A549 (cell line): Measurements from ENCODE around the gene MLC1. TPM values are rescaled to one million over a fixed set of nuclear protein-coding genes. Genes with fewer than 3 reads are reported as not detected.

Experiments used
- ATAC-seq, 2 experiments: fragments of 200-7000 bp in 1 of 2; fragments of >200 bp in 1 of 2; cut with Nextera tagmentation in 1 of 2; cut with Tn5 transposase in 1 of 2; 3 replicates each; pipeline versions ENCODE4 v1.8.0 to v1.9.1; 2018 to 2020; ENCODE audit warnings: mild to moderate bottlenecking in 1 of 2, moderate library complexity in 1 of 2
- CTCF ChIA-PET: fragments of 300-600 bp; sonication (Branson Sonifier 250); formaldehyde crosslinking; extraction: SDS; loops from one replicate; lab custom pipeline; 2021; ENCODE audit warnings: antibody characterized with exemption, inconsistent platforms; lab: Yijun Ruan, JAX
- POLR2A ChIA-PET: fragments of 350-600 bp; formaldehyde crosslinking; extraction: SDS; loops from one replicate; lab custom pipeline; 2021; ENCODE audit warnings: antibody characterized with exemption, inconsistent platforms; lab: Yijun Ruan, JAX
- DNase-seq, 2 experiments: peaks; one replicate each; pipeline versions ENCODE4 v3.0.0 to v3.0.0-alpha.2; 2011 to 2016; ENCODE audit warnings: low read depth in 1 of 2, low spot score in 1 of 2
- FAIRE-seq: peaks from 2 replicates; lab custom pipeline; 2011; peaks lifted over from hg19 to GRCh38; lab: Jason Lieb, UNC
- H3K27ac ChIP-seq, 2 experiments: fragments of >200 bp; sonication (Bioruptor Twin); formaldehyde crosslinking; 3 replicates each; pipeline ENCODE4 v1.5.1; 2016 to 2017
- H3K4me1 ChIP-seq: fragments of >200 bp; sonication (Bioruptor Twin); formaldehyde crosslinking; 3 replicates; pipeline ENCODE4 v1.6.1; 2016
- H3K4me2 ChIP-seq: fragments of >200 bp; sonication (Bioruptor Twin); formaldehyde crosslinking; 3 replicates; pipeline ENCODE4 v1.6.1; 2016
- H3K4me3 ChIP-seq: fragments of >200 bp; sonication (Bioruptor Twin); formaldehyde crosslinking; 3 replicates; pipeline ENCODE4 v1.5.1; 2016
- H3K9me3 ChIP-seq: fragments of >200 bp; sonication (Bioruptor Twin); formaldehyde crosslinking; 3 replicates; pipeline ENCODE4 v1.6.1; 2016
- BCL3 ChIP-seq: fragments of >200 bp; sonication (Bioruptor Twin); formaldehyde crosslinking; IDR thresholded peaks from 3 replicates; pipeline ENCODE4 v1.6.1; 2016
- CEBPB ChIP-seq, 2 experiments: fragments of >200 bp in 1 of 2; sonication (Bioruptor Twin) in 1 of 2; formaldehyde crosslinking in 1 of 2; IDR thresholded peaks; 2 replicates each; pipeline ENCODE4 v1.6.1; 2012 to 2016
- CHD2 ChIP-seq: fragments of 150-350 bp; IDR thresholded peaks from 2 replicates; pipeline ENCODE4 v1.6.1; 2014; ENCODE audit warnings: low read length; ENCODE audit not compliant: partially characterized antibody
- CTCF ChIP-seq: fragments of >200 bp; sonication (Bioruptor Twin); formaldehyde crosslinking; IDR thresholded peaks from 3 replicates; pipeline ENCODE4 v1.5.1; 2016
- ELK1 ChIP-seq: fragments of 150-350 bp; IDR thresholded peaks from 2 replicates; pipeline ENCODE4 v1.6.1; 2014; ENCODE audit warnings: low read depth, mild to moderate bottlenecking, low read length
- FOSL2 ChIP-seq, 2 experiments: fragments of 450-650 bp in 1 of 2; fragments of >200 bp in 1 of 2; sonication (Bioruptor Twin) in 1 of 2; formaldehyde crosslinking; IDR thresholded peaks; 2 replicates each; pipeline versions ENCODE4 v1.5.0 to v1.6.1; 2016 to 2020; ENCODE audit warnings: mild to moderate bottlenecking in 1 of 2, moderate library complexity in 1 of 2
- HOXB13 ChIP-seq: fragments of 250-450 bp; sonication (Bioruptor Pico); IDR thresholded peaks from 2 replicates; pipeline ENCODE4 v1.5.0; 2020; ENCODE audit warnings: low read depth, mild to moderate bottlenecking, moderate library complexity
- KDM1A ChIP-seq: fragments of 200-600 bp; sonication (generic); IDR thresholded peaks from 2 replicates; pipeline ENCODE4 v1.6.1; 2016; ENCODE audit warnings: low read depth, mild to moderate bottlenecking
- MAFK ChIP-seq: fragments of 450-650 bp; IDR thresholded peaks from 2 replicates; pipeline ENCODE4 v1.6.1; 2014; ENCODE audit not compliant: partially characterized antibody
- NFE2L2 ChIP-seq: fragments of 150-350 bp; conservative IDR thresholded peaks from 2 replicates; pipeline ENCODE4 v1.6.1; 2014; ENCODE audit warnings: low read length
- NPAS2 ChIP-seq: fragments of 250-450 bp; sonication (Bioruptor Pico); IDR thresholded peaks from 2 replicates; pipeline ENCODE4 v1.8.0; 2022; ENCODE audit warnings: mild to moderate bottlenecking, moderate library complexity, borderline replicate concordance
- NR3C1 ChIP-seq: fragments of >200 bp; sonication (Bioruptor Twin); formaldehyde crosslinking; IDR thresholded peaks from 3 replicates; pipeline ENCODE4 v1.6.1; 2017
- PBX3 ChIP-seq: IDR thresholded peaks from 2 replicates; pipeline ENCODE4 v1.6.1; 2012
- RARB ChIP-seq: fragments of 250-450 bp; sonication (Bioruptor Pico); IDR thresholded peaks from 2 replicates; pipeline ENCODE4 v1.8.0; 2021; ENCODE audit warnings: mild to moderate bottlenecking, moderate library complexity
- REST ChIP-seq: fragments of 200-600 bp; sonication (generic); IDR thresholded peaks from 2 replicates; pipeline ENCODE4 v1.6.1; 2016; ENCODE audit warnings: antibody characterized with exemption, mild to moderate bottlenecking, moderate library complexity
- RNF2 ChIP-seq: fragments of 200-600 bp; sonication (generic); IDR thresholded peaks from 2 replicates; pipeline ENCODE4 v1.6.1; 2016; ENCODE audit warnings: low read depth, mild to moderate bottlenecking, antibody characterized with exemption, moderate library complexity, borderline replicate concordance
- SMC3 ChIP-seq: fragments of >200 bp; sonication (Bioruptor Twin); formaldehyde crosslinking; IDR thresholded peaks from 3 replicates; pipeline ENCODE4 v1.6.1; 2018; ENCODE audit warnings: inconsistent platforms
- SREBF2 ChIP-seq: fragments of 450-650 bp; IDR thresholded peaks from 2 replicates; pipeline ENCODE4 v1.6.1; 2014; ENCODE audit warnings: mild to moderate bottlenecking, moderate library complexity
- ZC3H11A ChIP-seq: fragments of 450-650 bp; IDR thresholded peaks from 2 replicates; pipeline ENCODE4 v1.6.1; 2014; ENCODE audit warnings: antibody characterized with exemption, mild to moderate bottlenecking
- WGBS: methylation state at CpG from one replicate; pipeline ENCODE4 v1.1.6; 2017; ENCODE audit errors: missing lambda C conversion rate; 5-methylcytosine and 5-hydroxymethylcytosine counted together
- polyA plus RNA-seq, 4 experiments: library from polyadenylated mRNA; depleted of rRNA in 3 of 4; stranded (reverse); fragments of >200 nt; fragmentation: RNase III in 1 of 4; extraction: RNeasy Plus Mini Kit Qiagen cat#74134 plus additional on column Dnase treatment in 1 of 4; gene quantifications; 2 replicates in 3 of 4; 3 replicates in 1 of 4; pipeline ENCODE4 v1.2.3, GENCODE V29; 2011 to 2017

The MLC1 gene
- polyA plus RNA-seq, 2 of the 4 experiments (the other 2 are of a cell fraction) = not detected

- WGBS = 68% methylated on average over 11 of the region's 14 CpGs
- CTCF ChIA-PET = no interaction called here
- DNase-seq (no peak), FAIRE-seq (no peak), ATAC-seq (no peak)
- TF ChIP-seq NR3C1 (no peak), NPAS2 (CRISPR knock-in tag) (no peak), RNF2 (no peak), HOXB13 (CRISPR knock-in tag) (no peak), NFE2L2 (no peak), CTCF (no peak), ZC3H11A (no peak), ELK1 (no peak), SREBF2 (no peak), RARB (no peak), MAFK (no peak), REST (no peak), SMC3 (no peak)
- no peaks in the 10 kb centered on the region for H3K9me3 ChIP-seq
- H3K27ac ChIP-seq = no peak overlapping the region
- H3K4me3 ChIP-seq = no peak overlapping the region
- H3K4me1 ChIP-seq = no peaks in the 10 kb centered on the region
- H3K4me2 ChIP-seq = no peak overlapping the region
- POLR2A ChIA-PET = no interaction called here
Observed at GRCh38 chr22:50071432-50072166, 13.6 kb downstream of the MLC1 start.

GRCh38 chr22:50070366-50070765, 14.9 kb downstream of the MLC1 start:
- TF ChIP-seq FOSL2 (IDR thresholded peaks at IDR 0.05) (no peak), FOSL2 (CRISPR knock-in tag; IDR thresholded peaks at IDR 0.05) (no peak), KDM1A (no peak), CEBPB (IDR thresholded peaks at IDR 0.05) (no peak)
- H3K4me1 ChIP-seq = no peaks in the 10 kb centered on the region
- no peak overlapping the region for H3K4me2 ChIP-seq
- no peak for FAIRE-seq
- DNase-seq = no peak
- no peak overlapping the region for H3K27ac ChIP-seq
- no peak overlapping the region for H3K4me3 ChIP-seq
- no peak for ATAC-seq
- no peaks in the 10 kb centered on the region for H3K9me3 ChIP-seq
- POLR2A ChIA-PET = no interaction called here
- WGBS = 71% methylated on average over 8 of the region's 8 CpGs
- CTCF ChIA-PET = no interaction called here

GRCh38 chr22:50068096-50068495, 17.1 kb downstream of the MLC1 start:
- POLR2A ChIA-PET = no interaction called here
- CTCF ChIA-PET = no interaction called here
- no peak for ATAC-seq
- H3K9me3 ChIP-seq = no peaks in the 10 kb centered on the region
- no peaks in the 10 kb centered on the region for H3K4me1 ChIP-seq
- 77% methylated on average over 4 of the region's 11 CpGs for WGBS
- FAIRE-seq = no peak
- H3K27ac ChIP-seq = no peak overlapping the region
- DNase-seq = no peak
- H3K4me3 ChIP-seq = no peak overlapping the region
- no peak overlapping the region for H3K4me2 ChIP-seq
- TF ChIP-seq PBX3 (no peak), CHD2 (no peak), BCL3 (no peak)
